G401.6 (cell line): ENCODE results near the gene CCT3.

Experiments used
- FAIRE-seq: peaks from 2 replicates; lab custom pipeline; 2012; peaks lifted over from hg19 to GRCh38; lab: Jason Lieb, UNC

The CCT3 gene

DNA sequence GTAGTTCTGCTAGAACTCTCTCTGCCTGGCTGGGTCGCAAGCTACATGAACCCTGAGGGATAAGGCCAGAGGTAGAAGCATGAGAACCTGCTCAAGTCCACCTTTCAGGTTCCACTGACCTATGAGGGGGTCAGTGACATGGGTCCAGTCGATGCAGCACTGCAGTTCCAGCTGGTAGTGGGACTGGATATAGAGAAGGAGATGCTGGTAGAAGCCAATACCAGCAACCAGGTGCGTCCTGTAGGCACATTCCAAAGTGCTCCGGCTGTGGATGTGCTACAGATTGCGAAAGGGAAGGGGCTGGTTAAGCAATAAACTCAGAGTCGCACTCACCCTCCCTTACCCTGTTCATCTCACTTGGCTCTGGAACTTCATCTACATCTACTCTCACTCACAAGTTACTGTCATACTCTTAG, 61.1 kb downstream of the CCT3 start:
- FAIRE-seq, result no peak

- FAIRE-seq, result no peak
Observed at GRCh38 chr1:156276532-156276931, 61.6 kb downstream of the CCT3 start.

DNA sequence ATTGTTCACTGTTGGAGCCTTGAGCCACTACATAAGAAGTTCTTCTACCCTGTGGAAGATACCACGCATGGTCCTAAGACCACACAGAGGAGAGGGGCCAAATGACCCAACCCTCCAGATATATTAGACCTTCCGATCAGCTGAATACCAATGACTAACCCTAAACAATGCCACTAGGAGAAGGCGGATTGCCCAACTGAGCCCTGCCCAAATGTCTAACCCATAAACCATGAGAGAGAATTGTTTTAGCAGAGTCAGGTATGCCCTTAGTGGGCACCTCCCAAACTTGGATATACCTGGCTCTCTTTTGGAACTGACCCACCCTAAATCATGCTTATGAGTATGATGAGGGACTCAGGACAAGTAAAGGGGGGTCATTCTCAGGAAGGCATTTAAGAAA, 67.8 kb downstream of the CCT3 start:
- FAIRE-seq, result no peak

DNA sequence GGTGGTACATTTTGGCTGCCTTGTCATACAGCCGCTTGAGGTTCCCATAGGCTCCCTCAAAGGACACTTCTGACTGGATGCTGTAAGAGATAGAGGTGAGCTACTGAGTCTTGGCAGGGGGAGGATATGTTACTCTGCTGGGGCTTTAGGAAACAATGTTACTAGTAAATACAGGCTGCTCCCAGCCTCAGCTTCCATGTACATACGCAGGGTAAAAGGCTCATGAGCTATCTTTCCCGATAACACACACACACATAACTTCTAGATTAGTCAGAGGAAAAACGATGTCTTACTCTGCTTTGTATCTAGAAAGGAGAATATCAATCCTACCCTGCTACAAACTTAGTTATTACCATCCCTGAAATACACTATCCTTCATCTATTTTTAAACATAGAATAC, 69.8 kb downstream of the CCT3 start:
- FAIRE-seq, result no peak

DNA sequence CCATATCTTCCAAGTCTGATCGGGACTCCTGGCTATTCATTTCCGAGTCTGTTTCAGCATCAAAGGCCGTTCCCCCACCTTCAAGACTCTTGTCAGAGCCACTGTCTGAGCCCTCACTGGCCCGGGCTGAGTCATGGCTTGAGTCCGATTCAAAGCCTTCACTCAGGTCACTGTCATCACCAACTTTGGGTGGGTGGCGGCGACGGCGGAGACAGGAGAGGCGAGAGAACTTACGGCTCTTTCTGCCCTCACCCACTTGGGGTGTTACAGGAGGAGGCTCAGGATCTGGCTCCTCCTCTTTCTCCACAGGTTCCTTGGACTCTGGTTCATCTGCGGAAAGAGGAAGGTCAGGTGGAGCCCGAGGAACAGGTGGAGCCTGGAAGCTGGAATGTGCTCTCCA, 72.0 kb downstream of the CCT3 start:
- FAIRE-seq, result no peak

- no peak for FAIRE-seq
Observed at GRCh38 chr1:156263288-156263655, 74.8 kb downstream of the CCT3 start.

DNA sequence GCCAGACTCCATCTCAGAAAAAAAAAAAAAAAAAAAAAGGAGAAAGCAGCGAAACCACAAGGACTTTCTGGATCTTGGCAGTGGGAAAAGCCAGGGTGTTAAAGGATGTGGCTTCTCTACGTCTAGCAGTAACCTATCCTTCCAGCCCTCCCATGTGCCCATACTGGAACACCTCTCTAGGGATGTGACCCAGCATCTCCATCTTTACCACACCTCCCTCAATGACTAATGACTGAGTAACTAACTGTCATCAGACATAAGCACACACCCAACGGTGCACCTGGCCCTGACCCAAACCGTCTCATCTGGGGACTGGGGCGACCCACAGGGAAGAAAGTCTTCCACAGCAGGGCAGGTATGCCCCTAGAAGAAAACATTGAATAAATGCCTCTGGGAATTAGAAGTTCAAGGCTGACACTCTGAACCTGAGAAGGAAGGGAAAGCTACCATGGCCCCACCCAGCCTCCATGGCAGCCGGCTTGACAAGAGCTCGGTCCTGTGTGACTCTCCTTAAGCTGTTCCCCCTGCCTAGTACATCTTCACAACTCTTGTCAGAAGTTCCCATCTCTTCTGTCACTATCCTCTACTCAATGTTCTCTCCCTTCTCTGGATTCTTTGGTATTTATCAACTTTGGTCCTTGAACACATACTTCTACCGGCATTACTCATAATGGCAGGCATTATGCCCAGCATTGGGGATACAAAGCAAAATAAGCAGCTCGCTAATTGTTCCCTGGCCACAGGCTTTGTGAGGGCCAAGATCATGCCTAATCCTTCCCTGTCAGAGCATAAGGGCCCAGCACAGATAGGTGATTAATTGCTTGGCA, 75.4 kb downstream of the CCT3 start:
- no peak for FAIRE-seq

DNA sequence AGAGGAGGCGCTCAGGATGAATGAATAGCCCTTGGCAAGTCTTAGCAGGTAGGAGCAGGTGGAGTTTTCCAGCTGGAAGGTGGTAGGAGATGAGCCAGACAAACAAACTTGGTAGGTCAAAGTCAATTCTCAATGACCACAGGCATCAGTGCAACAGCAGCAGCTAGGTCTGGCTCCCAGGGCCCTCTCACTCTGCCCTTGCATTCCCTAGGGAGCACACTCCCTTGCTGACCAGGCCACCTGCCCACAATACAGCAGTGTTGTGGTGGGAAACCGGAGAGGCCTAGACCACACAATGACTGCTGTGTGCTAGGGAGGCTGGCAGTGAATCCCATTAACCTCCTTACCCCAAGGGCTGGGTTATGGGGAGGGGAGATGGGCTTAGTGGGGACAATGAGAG, 77.2 kb downstream of the CCT3 start:
- no peak for FAIRE-seq

GRCh38 chr1:156259805-156260204, 78.3 kb downstream of the CCT3 start:
- no peak for FAIRE-seq
